Motor neuron (in vitro differentiated cells): ENCODE results near the gene RBM39. TPM values are rescaled to one million over a fixed set of nuclear protein-coding genes. Genes with fewer than 3 reads are reported as not detected.
"Not testable (repeated sequence)": the region's sequence is repeated elsewhere in the genome, so short reads cannot be mapped to it uniquely, and the experiment has no call there.

ENCODE experiments used
- ATAC-seq, 8 experiments: fragments of 200-7000 bp; cut with Tn5 transposase; replicated peaks in 6 of 8; 2 replicates each; pipeline ENCODE4 v1.8.0; 2021; ENCODE audit warnings: mild to moderate bottlenecking in 8 of 8, moderate library complexity in 8 of 8
- H3K27ac ChIP-seq, 2 donors: fragments of 250-450 bp; sonication (Bioruptor Pico); 2 replicates each; pipeline ENCODE4 v1.9.0; 2021; ENCODE audit warnings: antibody characterized with exemption in 2 of 2, mild to moderate bottlenecking in 2 of 2, moderate library complexity in 1 of 2
- H3K4me1 ChIP-seq, 2 donors: fragments of 250-450 bp; sonication (Bioruptor Pico); replicated peaks in 1 of 2; 2 replicates each; pipeline ENCODE4 v1.6.1; 2021; ENCODE audit warnings: antibody characterized with exemption in 2 of 2, mild to moderate bottlenecking in 2 of 2, moderate library complexity in 1 of 2
- H3K4me3 ChIP-seq, 5 donors: fragments of 250-450 bp; sonication (Bioruptor Pico); 2 replicates each; pipeline ENCODE4 v1.9.0; 2021; ENCODE audit warnings: antibody characterized with exemption in 5 of 5, mild to moderate bottlenecking in 5 of 5, moderate library complexity in 4 of 5
- WGBS, 10 experiments: fragments of 450-650 bp; shearing (Covaris generic); methylation state at CpG; one replicate each; pipeline ENCODE4 v1.0.0; 2022; 5-methylcytosine and 5-hydroxymethylcytosine counted together
- in situ Hi-C, 9 experiments: fragments of 400-800 bp; cut with MboI; loops; one replicate each; pipeline ENCODE4 v1.15.0; 2021; ENCODE audit warnings: low sequenced_read_pairs in 9 of 9, low pct_unique_long_range_greater_than_20kb in 2 of 9; ENCODE audit not compliant: unreplicated experiment in 9 of 9
- total RNA-seq, 8 experiments: library from RNA; unstranded; fragments of 300-600 nt; gene quantifications; 2 replicates each; pipeline versions ENCODE4 v1.2.3 to v1.2.4, GENCODE V29; 2022

Gene RBM39
- total RNA-seq, 8 experiments from 2014 or later: 254 to 567 (median 319) TPM

GRCh38 chr20:35706591-35707529, 35.2 kb downstream of the RBM39 start:
- not testable (repeated sequence) for H3K27ac ChIP-seq, H3K4me3 ChIP-seq, ATAC-seq
- 74 to 98% (median 91%) methylated on average over 4 to 17 of the region's 17 CpGs for WGBS, 10 experiments
- peaks cover 16 to 17% of the 10 kb centered on the region in 2 donors for H3K4me1 ChIP-seq
- in situ Hi-C loops: loop anchor here in 1 of 9 experiments (25.0 kb wide), 1 partner anchor 180 kb away; no protein-coding TSS in a partner anchor

GRCh38 chr20:35705894-35706293, 36.2 kb downstream of the RBM39 start:
- 74 to 100% (median 98%) methylated on average over 2 to 11 of the region's 11 CpGs; no CpG with 5 or more reads in 1 of the 10 experiments for WGBS, 10 experiments
- H3K27ac ChIP-seq, ATAC-seq, H3K4me3 ChIP-seq: not testable (repeated sequence)
- H3K4me1 ChIP-seq: peaks cover 10 to 15% of the 10 kb centered on the region in 2 donors
- in situ Hi-C loops: loop anchor here in 1 of 9 experiments (25.0 kb wide), 1 partner anchor 181 kb away; no protein-coding TSS in a partner anchor

- Histone ChIP-seq H3K27ac (no peak overlapping the region), H3K4me1 (peaks cover 11 to 12% of the 10 kb centered on the region in 2 donors), H3K4me3 (no peak overlapping the region)
- 66 to 100% (median 99%) methylated on average over 2 to 5 of the region's 5 CpGs for WGBS, 10 experiments
- ATAC-seq: no peak
- in situ Hi-C loops: loop anchor here in 1 of 9 experiments (25.0 kb wide), 1 partner anchor 183 kb away; no protein-coding TSS in a partner anchor
These were observed 37.4 kb downstream of the RBM39 start for GRCh38 chr20:35704514-35705261.

GRCh38 chr20:35702824-35703695, 39.0 kb downstream of the RBM39 start:
- in situ Hi-C loops: loop anchor here in 1 of 9 experiments (25.0 kb wide), 1 partner anchor 184 kb away; no protein-coding TSS in a partner anchor
- ATAC-seq: no peak

GRCh38 chr20:35702051-35702823, 39.8 kb downstream of the RBM39 start:
- Histone ChIP-seq H3K27ac (no peak overlapping the region), H3K4me3 (no peak overlapping the region), H3K4me1 (peaks cover 11 to 12% of the 10 kb centered on the region in 2 donors)
- no peak for ATAC-seq
- in situ Hi-C loops: loop anchor here in 1 of 9 experiments (25.0 kb wide), 1 partner anchor 185 kb away; no protein-coding TSS in a partner anchor
- 51 to 96% (median 89%) methylated on average over 2 to 12 of the region's 12 CpGs for WGBS, 10 experiments

More at GRCh38 chr20:35702824-35703695, 39.0 kb downstream of the RBM39 start:
- H3K27ac ChIP-seq: no peak overlapping the region
- H3K4me1 ChIP-seq: peaks cover 7 to 9% of the 10 kb centered on the region in 2 donors
- WGBS, 10 experiments: 29 to 100% (median 71%) methylated on average over 1 to 4 of the region's 4 CpGs
- H3K4me3 ChIP-seq: no peak overlapping the region

- Histone ChIP-seq H3K4me1 (peaks cover 11 to 12% of the 10 kb centered on the region in 2 donors), H3K4me3 (peak overlapping the region in 1 of 5 donors; percentile 88), H3K27ac (no peak overlapping the region)
- 66 to 92% (median 82%) methylated on average over 1 to 7 of the region's 7 CpGs; no CpG with 5 or more reads in 3 of the 10 experiments for WGBS, 10 experiments
- ATAC-seq: no peak
- in situ Hi-C loops: loop anchor here in 1 of 9 experiments (25.0 kb wide), 1 partner anchor 187 kb away; no protein-coding TSS in a partner anchor
These were observed 41.4 kb downstream of the RBM39 start for GRCh38 chr20:35700625-35701148.

GRCh38 chr20:35699957-35700624, 42.0 kb downstream of the RBM39 start:
- peaks cover 11 to 12% of the 10 kb centered on the region in 2 donors for H3K4me1 ChIP-seq
- no peak for ATAC-seq
- H3K27ac ChIP-seq: peak overlapping the region; percentile 81 to 96
- in situ Hi-C loops: loop anchor here in 2 of 9 experiments (25.0 kb wide), 2 partner anchors 187 to 188 kb away; no protein-coding TSS in a partner anchor
- peak overlapping the region; percentile 52 to 91 (median 59) for H3K4me3 ChIP-seq
- 0 to 36% (median 16%) methylated on average over 4 to 6 of the region's 6 CpGs; no CpG with 5 or more reads in 2 of the 10 experiments for WGBS, 10 experiments

DNA sequence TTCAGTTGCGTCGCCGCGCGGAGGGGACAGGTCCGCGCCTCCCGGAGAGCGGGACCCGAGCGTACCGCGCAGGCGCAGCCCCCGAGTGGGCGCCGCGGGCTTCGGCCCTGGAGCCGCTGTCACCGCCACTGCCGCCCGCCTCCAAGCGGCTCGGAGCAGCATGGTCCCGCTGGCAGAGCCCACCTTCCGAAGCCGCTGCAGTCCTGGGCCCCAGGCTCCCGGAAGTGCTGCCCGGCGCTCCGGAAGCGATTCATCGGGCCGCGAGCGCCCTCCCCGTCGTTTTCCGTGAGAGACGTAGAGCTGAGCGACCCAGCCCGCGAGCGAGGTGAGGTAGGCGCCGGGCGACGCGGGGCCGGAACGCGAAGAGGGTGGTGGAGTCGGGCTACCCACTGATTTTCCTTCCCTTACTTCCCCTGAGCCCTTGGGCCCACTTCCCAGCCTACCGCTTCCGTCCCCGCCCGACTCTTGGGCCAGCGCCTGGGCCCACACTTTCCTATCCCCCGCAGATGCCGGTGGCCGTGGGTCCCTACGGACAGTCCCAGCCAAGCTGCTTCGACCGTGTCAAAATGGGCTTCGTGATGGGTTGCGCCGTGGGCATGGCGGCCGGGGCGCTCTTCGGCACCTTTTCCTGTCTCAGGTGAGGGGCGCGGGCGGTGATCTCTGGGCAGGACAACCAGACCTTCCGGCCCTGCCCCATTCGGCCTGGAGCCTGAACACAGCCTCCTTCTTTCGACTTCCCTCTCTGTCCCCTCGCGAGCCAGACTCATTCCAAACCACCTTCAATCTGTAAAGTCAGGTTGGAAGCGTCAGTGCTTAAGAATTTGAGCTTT, 42.7 kb downstream of the RBM39 start, which contains the start of the genes NFS1 and ROMO1:
NFS1 (minus strand) TSS at position 226 of the 830 bp plus-strand sequence; CDS start at position 162, 64 bp downstream.
ROMO1 (plus strand) TSS at position 279 of the 830 bp plus-strand sequence; CDS start at position 507, 228 bp downstream.
- peaks cover 11 to 12% of the 10 kb centered on the region in 2 donors for H3K4me1 ChIP-seq
- in situ Hi-C loops: loop anchor here in 1 of 9 experiments (25.0 kb wide), 1 partner anchor 187 kb away; no protein-coding TSS in a partner anchor
- H3K4me3 ChIP-seq: peak within 1 kb of the TSS; percentile 52 to 91 (median 59)
- ATAC-seq: peak; percentile 83 to 98 (median 96)
- peak within 1 kb of the TSS; percentile 81 to 96 for H3K27ac ChIP-seq
- 0 to 3% (median 0%) methylated on average over 1 to 8 of the region's 81 CpGs; no CpG with 5 or more reads in 4 of the 10 experiments for WGBS, 10 experiments

DNA sequence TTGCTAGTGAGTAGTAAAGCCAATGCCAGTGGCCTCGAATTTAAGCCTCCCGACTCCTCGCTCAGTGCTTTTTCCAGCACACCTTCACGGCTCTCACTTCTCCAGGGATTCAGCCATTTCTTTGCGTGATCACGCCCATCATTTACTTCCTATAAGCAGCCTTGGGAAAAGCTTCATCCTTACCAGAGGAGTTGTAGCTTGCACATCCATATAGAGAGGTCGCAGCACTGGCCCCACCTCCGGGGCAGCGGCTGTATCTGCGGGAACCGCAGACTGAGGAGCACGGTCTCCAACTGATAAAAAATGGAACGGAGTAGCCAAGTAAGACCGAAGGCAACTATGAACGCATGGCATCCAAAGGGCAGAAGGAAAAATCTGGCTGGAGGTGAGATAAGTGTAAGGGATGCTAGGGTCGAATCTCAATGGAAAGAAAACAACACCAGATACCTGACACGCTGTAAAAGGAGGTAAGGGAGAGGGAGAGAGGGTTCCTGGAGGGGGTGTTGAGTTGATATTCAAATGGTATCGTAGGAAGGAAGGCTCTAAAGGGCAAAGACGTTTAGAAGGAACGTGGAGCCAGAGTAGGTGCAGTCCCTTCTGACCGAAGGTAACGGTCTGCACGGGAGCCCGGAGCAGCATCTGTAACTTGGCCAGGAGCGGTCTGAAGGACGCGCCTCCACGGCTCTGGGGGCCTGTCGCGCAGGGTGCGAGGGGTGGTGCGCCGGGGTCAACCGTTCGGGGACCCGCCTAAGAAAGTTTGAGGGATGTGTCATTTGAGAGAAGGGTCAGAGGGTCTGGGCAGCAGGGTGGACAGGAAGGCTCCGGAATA, 43.5 kb downstream of the RBM39 start:
- 0 to 20% (median 7%) methylated on average over 5 to 18 of the region's 37 CpGs; no CpG with 5 or more reads in 2 of the 10 experiments for WGBS, 10 experiments
- in situ Hi-C loops: loop anchor here in 1 of 9 experiments (25.0 kb wide), 1 partner anchor 186 kb away; no protein-coding TSS in a partner anchor
- Histone ChIP-seq H3K4me1 (peaks cover 11 to 12% of the 10 kb centered on the region in 2 donors), H3K4me3 (peak overlapping the region; percentile 52 to 91 (median 59)), H3K27ac (peak overlapping the region; percentile 81 to 96)
- peak; percentile 35 to 65 (median 61) for ATAC-seq
